Hepatocyte (in vitro differentiated cells): ENCODE results near the gene DCAF7. TPM values are rescaled to one million over a fixed set of nuclear protein-coding genes. Genes with fewer than 3 reads are reported as not detected.

ENCODE experiments used
- DNase-seq: peaks from one replicate; pipeline ENCODE4 v3.0.0-alpha.2; 2016; ENCODE audit warnings: low spot score
- H2AFZ ChIP-seq: fragments of 200-600 bp; sonication (generic); 2 replicates; pipeline ENCODE4 v1.6.0; 2016; ENCODE audit warnings: antibody characterized with exemption, mild to moderate bottlenecking
- H3K27ac ChIP-seq: fragments of 200-600 bp; sonication (generic); 2 replicates; pipeline ENCODE4 v1.5.1; 2016; ENCODE audit warnings: mild to moderate bottlenecking
- H3K27me3 ChIP-seq: fragments of 200-600 bp; sonication (generic); 2 replicates; pipeline ENCODE4 v1.6.1; 2016
- H3K36me3 ChIP-seq: fragments of 200-600 bp; sonication (generic); replicated peaks from 2 replicates; pipeline ENCODE4 v1.5.1; 2016; ENCODE audit warnings: low read depth; ENCODE audit not compliant: insufficient read depth
- H3K4me1 ChIP-seq: fragments of 200-600 bp; sonication (generic); 2 replicates; pipeline ENCODE4 v1.5.1; 2016; ENCODE audit warnings: mild to moderate bottlenecking, moderate library complexity; ENCODE audit not compliant: insufficient read depth
- H3K4me2 ChIP-seq: fragments of 200-600 bp; sonication (generic); 2 replicates; pipeline ENCODE4 v1.6.0; 2016
- H3K4me3 ChIP-seq: fragments of 200-600 bp; sonication (generic); 2 replicates; pipeline ENCODE4 v1.5.1; 2016; ENCODE audit warnings: mild to moderate bottlenecking
- H3K79me2 ChIP-seq: fragments of 200-600 bp; sonication (generic); 2 replicates; pipeline ENCODE4 v1.6.0; 2017; ENCODE audit warnings: mild to moderate bottlenecking
- H3K9me2 ChIP-seq: fragments of 200-600 bp; sonication (generic); replicated peaks from 2 replicates; pipeline ENCODE4 v1.6.0; 2017; ENCODE audit warnings: mild to moderate bottlenecking; ENCODE audit not compliant: insufficient read depth
- H3K9me3 ChIP-seq: fragments of 200-600 bp; sonication (generic); 2 replicates; pipeline ENCODE4 v1.5.1; 2016; ENCODE audit warnings: low read depth, mild to moderate bottlenecking
- H4K20me1 ChIP-seq: fragments of 200-600 bp; sonication (generic); 2 replicates; pipeline ENCODE4 v1.6.0; 2016; ENCODE audit warnings: mild to moderate bottlenecking; ENCODE audit not compliant: insufficient read depth, poor library complexity, severe bottlenecking
- CTCF ChIP-seq: fragments of 200-600 bp; sonication (generic); IDR thresholded peaks from 2 replicates; pipeline ENCODE4 v1.5.1; 2016; ENCODE audit warnings: antibody characterized with exemption, mild to moderate bottlenecking; ENCODE audit not compliant: poor library complexity
- EZH2 ChIP-seq: fragments of 200-600 bp; sonication (generic); IDR thresholded peaks from 2 replicates; pipeline ENCODE4 v1.6.1; 2016; ENCODE audit warnings: antibody characterized with exemption, mild to moderate bottlenecking, borderline replicate concordance
- EZH2phosphoT487 ChIP-seq: fragments of 200-600 bp; sonication (generic); IDR thresholded peaks from one replicate; pipeline ENCODE4 v1.6.1; 2018; ENCODE audit warnings: antibody characterized with exemption, mild to moderate bottlenecking, low read depth, moderate library complexity; ENCODE audit not compliant: unreplicated experiment, severe bottlenecking
- WGBS: methylation state at CpG from one replicate; pipeline ENCODE4 v1.1.6; 2016; ENCODE audit warnings: low lambda C conversion rate; ENCODE audit errors: missing lambda C conversion rate; 5-methylcytosine and 5-hydroxymethylcytosine counted together
- polyA plus RNA-seq: library from polyadenylated mRNA; unstranded; fragments of >200 nt; fragmentation: Nextera tagmentation; extraction: Ambion mirVana; gene quantifications from 2 replicates; pipeline ENCODE4 v1.2.1, GENCODE V29; 2016
- total RNA-seq: library from RNA; depleted of rRNA; stranded (reverse); fragments of >200 nt; gene quantifications from 2 replicates; pipeline ENCODE4 v1.2.3, GENCODE V29; 2014

Gene DCAF7
- total and polyA plus RNA-seq, 2 experiments from 2014 or later = 53.0 to 56.5 TPM

- Histone ChIP-seq H3K27me3 (no peaks in the 10 kb centered on the region), H3K9me2 (no peaks in the 10 kb centered on the region), H3K4me2 (no peak overlapping the region), H4K20me1 (no peaks in the 10 kb centered on the region), H3K36me3 (no peaks in the 10 kb centered on the region), H3K79me2 (no peaks in the 10 kb centered on the region), H3K9me3 (no peaks in the 10 kb centered on the region), H3K4me3 (no peak overlapping the region), H3K4me1 (no peaks in the 10 kb centered on the region), H3K27ac (no peak overlapping the region), H2AFZ (no peak overlapping the region)
- TF ChIP-seq EZH2 (no peak), EZH2phosphoT487 (no peak), CTCF (no peak)
- no peak for DNase-seq
- WGBS = 89% methylated on average over 3 of the region's 3 CpGs
These were observed 42.5 kb downstream of the DCAF7 start for GRCh38 chr17:63592797-63593196.

- Histone ChIP-seq H3K4me2 (no peak overlapping the region), H3K4me3 (no peak overlapping the region), H3K36me3 (no peaks in the 10 kb centered on the region), H3K79me2 (no peaks in the 10 kb centered on the region), H3K9me2 (no peaks in the 10 kb centered on the region), H3K27me3 (no peaks in the 10 kb centered on the region), H3K4me1 (peaks cover 4% of the 10 kb centered on the region), H3K27ac (no peak overlapping the region), H4K20me1 (no peaks in the 10 kb centered on the region), H2AFZ (no peak overlapping the region), H3K9me3 (no peaks in the 10 kb centered on the region)
- DNase-seq = no peak
- TF ChIP-seq CTCF (no peak), EZH2phosphoT487 (no peak)
- WGBS = 99% methylated on average over 3 of the region's 3 CpGs
These were observed 44.9 kb downstream of the DCAF7 start for GRCh38 chr17:63595132-63595531.

GRCh38 chr17:63596856-63597586 lies 46.7 kb downstream of the DCAF7 start:
- Histone ChIP-seq H3K4me1 (peaks cover 6% of the 10 kb centered on the region), H3K79me2 (peaks cover 7% of the 10 kb centered on the region), H3K9me3 (no peaks in the 10 kb centered on the region), H3K9me2 (no peaks in the 10 kb centered on the region), H3K4me2 (no peak overlapping the region), H2AFZ (no peak overlapping the region), H3K27ac (no peak overlapping the region), H4K20me1 (no peaks in the 10 kb centered on the region), H3K36me3 (no peaks in the 10 kb centered on the region), H3K4me3 (no peak overlapping the region), H3K27me3 (no peaks in the 10 kb centered on the region)
- DNase-seq = no peak
- no peak for TF ChIP-seq CTCF
- no peak for TF ChIP-seq EZH2
- no peak for TF ChIP-seq EZH2phosphoT487
- 80% methylated on average over 6 of the region's 6 CpGs for WGBS
